HG03135 (cell line): ENCODE measurements around the gene HSFY2.
"Not testable (repeated sequence)": the region's sequence is repeated elsewhere in the genome, so short reads cannot be mapped to it uniquely, and the experiment has no call there.

Experiments used
- ATAC-seq: cut with Tn5 transposase; IDR thresholded peaks from one replicate; pipeline ENCODE4 v1.9.1; 2021; ENCODE audit warnings: mild to moderate bottlenecking, moderate library complexity; ENCODE audit not compliant: unreplicated experiment

Gene HSFY2

GRCh38 chrY:18773635-18774034, at the start of gene HSFY2:
TSS of gene HSFY2 (minus strand) at chrY:18773735. CDS start at chrY:18773618, 117 bp downstream.
- not testable (repeated sequence) for ATAC-seq

GRCh38 chrY:18815751-18816150, 42.2 kb upstream of the HSFY2 start:
- ATAC-seq, result not testable (repeated sequence)

GRCh38 chrY:18788757-18789406, 15.3 kb upstream of the HSFY2 start:
- not testable (repeated sequence) for ATAC-seq

- ATAC-seq, result not testable (repeated sequence)
These were observed 19.5 kb downstream of the HSFY2 start for GRCh38 chrY:18754077-18754476.

GRCh38 chrY:18753133-18753815, 20.3 kb downstream of the HSFY2 start:
- not testable (repeated sequence) for ATAC-seq

GRCh38 chrY:18723714-18724113, 49.8 kb downstream of the HSFY2 start:
- ATAC-seq, result not testable (repeated sequence)
